T-helper 17 cell (primary cell): ENCODE results near the gene ERF. TPM values are rescaled to one million over a fixed set of nuclear protein-coding genes. Genes with fewer than 3 reads are reported as not detected.

ENCODE experiments used
- ATAC-seq: fragments of 150-1000 bp; cut with Tn5 transposase; 2 replicates; pipeline ENCODE4 v1.10.0; 2021; ENCODE audit warnings: mild to moderate bottlenecking, moderate library complexity
- DNase-seq, 3 donors: peaks; one replicate each; pipeline versions ENCODE4 v3.0.0 to v3.0.0-alpha.2; 2020 to 2021
- H3K9me3 ChIP-seq: one replicate; pipeline ENCODE4 v1.7.0; 2013; ENCODE audit warnings: low read length, mild to moderate bottlenecking; ENCODE audit not compliant: control insufficient read depth, poor library complexity, severe bottlenecking
- H3K27ac Mint-ChIP-seq: one replicate; pipeline ENCODE4 v1.8.0; 2022; ENCODE audit warnings: mild to moderate bottlenecking, moderate library complexity, mixed read lengths
- H3K27me3 Mint-ChIP-seq: one replicate; pipeline ENCODE4 v1.8.0; 2022; ENCODE audit warnings: mixed read lengths
- H3K36me3 Mint-ChIP-seq: one replicate; pipeline ENCODE4 v1.8.0; 2022; ENCODE audit warnings: low read depth, mixed read lengths
- H3K4me1 Mint-ChIP-seq: one replicate; pipeline ENCODE4 v1.8.0; 2022; ENCODE audit warnings: mild to moderate bottlenecking, mixed read lengths
- H3K4me3 Mint-ChIP-seq: one replicate; pipeline ENCODE4 v1.8.0; 2022; ENCODE audit warnings: mild to moderate bottlenecking, moderate library complexity, mixed read lengths
- total RNA-seq, 4 donors: library from RNA in 2 of 4; stranded (reverse) in 2 of 4; gene quantifications; one replicate each; pipeline ENCODE4 v1.2.3 and lab custom pipeline; 2022 to 2026

Gene ERF
- total RNA-seq, 2 donors from 2014 or later: 75.8 to 82.1 TPM

DNA sequence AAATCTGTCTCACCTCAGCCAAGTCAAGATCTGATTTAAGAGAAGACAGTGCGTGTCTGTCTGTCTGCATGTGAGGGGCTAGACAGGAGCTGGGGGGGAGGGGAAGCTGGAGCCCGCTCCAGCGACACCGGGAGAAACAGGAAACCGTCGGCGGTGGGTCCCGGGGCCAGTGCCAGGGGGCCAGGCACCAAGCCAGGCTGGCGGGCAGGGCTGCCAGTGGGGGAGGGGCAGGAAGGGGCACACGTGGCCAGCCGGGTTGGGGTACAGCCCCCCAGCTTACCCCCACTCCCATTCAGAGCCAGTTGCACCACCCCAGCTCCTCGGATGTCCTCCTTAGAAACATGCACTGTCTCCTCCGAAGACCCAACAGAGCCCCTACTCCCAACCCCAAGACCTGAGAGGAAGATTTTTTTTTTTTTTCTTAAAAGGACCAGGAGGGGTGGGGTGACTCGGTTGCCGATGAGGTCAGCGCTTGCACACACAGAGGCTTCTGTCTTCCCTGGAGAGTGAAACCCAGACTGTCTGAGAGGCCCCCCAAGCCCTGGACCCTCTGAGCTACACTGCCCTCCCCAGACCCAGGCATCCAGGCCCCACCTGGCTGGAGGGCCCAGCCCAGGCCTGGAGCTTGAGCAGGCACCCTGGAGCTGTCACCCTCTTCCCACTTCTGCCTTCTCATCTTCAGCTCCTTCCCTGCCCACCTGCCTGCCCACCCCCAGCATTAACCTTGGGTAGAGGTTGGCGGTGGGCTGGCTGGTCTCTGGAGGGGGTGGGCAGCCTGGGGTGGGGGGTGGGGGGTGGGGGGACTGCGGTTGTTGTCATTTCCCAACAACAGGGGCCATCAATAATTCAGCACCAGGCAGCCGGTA lies 4.0 kb downstream of the ERF start:
- Mint-ChIP-seq H3K27ac (peak overlapping the region; percentile 32), H3K36me3 (no peaks in the 10 kb centered on the region), H3K27me3 (no peaks in the 10 kb centered on the region), H3K4me3 (no peak overlapping the region), H3K4me1 (peaks cover 19% of the 10 kb centered on the region)
- DNase-seq: no peak
- H3K9me3 ChIP-seq: no peaks in the 10 kb centered on the region
- ATAC-seq: no peak

DNA sequence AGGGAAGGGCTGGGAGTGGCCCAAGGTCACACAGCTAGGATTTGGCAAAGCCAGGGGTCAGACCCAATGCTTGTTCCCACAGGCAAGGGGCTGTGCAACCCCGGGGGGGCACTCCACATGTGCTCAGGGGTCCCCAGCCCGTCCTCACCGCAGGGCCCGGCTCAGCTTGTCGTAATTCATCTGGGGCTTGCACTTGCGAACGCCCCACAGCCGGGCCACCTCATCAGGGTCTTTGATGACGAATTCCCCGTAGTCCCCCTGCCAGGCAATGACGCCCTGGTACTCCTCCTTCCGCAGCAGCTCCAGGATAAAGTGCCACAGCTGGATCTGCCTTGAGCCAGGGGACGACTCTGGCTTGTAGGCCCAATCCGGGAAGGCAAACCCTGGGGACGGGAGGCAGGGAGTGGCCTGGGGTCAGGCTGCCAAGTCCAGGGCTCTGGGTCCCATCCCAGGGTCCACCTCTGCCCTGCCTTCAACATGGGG lies 4.7 kb downstream of the ERF start:
- DNase-seq (no peak), ATAC-seq (no peak)
- Mint-ChIP-seq H3K27me3 (no peaks in the 10 kb centered on the region), H3K36me3 (no peaks in the 10 kb centered on the region), H3K4me1 (peaks cover 20% of the 10 kb centered on the region), H3K27ac (peak overlapping the region; percentile 32), H3K4me3 (no peak overlapping the region)
- no peaks in the 10 kb centered on the region for H3K9me3 ChIP-seq

DNA sequence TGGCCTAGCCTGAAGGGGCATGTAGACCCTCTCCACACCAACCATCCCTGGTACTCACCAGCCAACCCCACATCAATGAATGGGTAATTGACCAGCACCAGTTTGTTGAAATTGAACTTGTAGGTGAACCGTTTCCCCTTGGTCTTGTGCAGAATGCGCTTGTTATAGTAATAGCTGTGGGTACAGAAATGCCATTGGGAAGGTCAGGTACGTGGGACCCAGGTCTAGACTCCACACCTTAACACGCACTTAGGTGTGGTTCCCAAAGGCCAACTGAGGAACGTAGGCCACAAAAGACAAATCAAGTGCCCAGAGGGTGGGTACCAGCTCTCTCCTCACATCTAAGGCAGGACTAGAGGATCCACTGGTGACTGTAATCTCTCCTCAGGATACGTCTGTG lies 5.2 kb downstream of the ERF start:
- H3K27me3 Mint-ChIP-seq: no peaks in the 10 kb centered on the region
- ATAC-seq: no peak

DNA sequence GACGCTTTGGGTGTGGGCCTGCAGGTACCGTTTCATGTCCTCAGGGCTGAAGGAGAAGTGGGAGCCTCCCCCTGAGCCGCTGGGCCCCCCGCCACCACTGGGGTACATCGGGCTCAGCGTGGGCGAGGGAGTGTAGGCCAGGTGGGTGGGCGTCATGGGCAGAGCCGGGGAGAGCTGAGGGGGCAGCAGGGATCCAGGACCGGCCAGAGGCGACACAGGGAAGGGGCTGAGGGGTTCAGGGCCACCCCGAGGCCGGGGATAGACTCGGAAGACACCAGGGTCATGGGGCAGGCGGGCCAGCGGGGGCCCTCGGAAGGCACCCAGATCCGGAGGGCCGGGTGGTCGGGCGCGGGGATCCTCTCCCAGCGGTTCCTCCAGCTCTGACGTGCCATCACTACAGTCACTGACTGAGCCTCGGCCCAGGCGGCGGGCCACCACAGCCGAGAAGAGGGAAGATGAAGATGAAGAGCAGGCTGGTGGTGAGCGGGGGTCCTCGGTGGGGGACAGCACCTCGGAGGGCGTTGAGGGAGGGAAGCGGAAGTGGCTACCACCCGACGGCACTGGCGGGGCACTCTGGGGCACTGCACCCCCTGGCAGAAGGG lies 5.7 kb downstream of the ERF start:
- no peaks in the 10 kb centered on the region for H3K9me3 ChIP-seq
- ATAC-seq (no peak), DNase-seq (no peak)
- Mint-ChIP-seq H3K4me1 (peaks cover 29% of the 10 kb centered on the region), H3K27ac (peak overlapping the region; percentile 32), H3K4me3 (no peak overlapping the region), H3K27me3 (no peaks in the 10 kb centered on the region), H3K36me3 (no peaks in the 10 kb centered on the region)

More for the DNA sequence above, 5.2 kb downstream of the ERF start:
- Mint-ChIP-seq H3K4me3 (no peak overlapping the region), H3K27ac (peak overlapping the region; percentile 32), H3K4me1 (peaks cover 25% of the 10 kb centered on the region), H3K36me3 (no peaks in the 10 kb centered on the region)
- no peak for DNase-seq
- H3K9me3 ChIP-seq: no peaks in the 10 kb centered on the region

DNA sequence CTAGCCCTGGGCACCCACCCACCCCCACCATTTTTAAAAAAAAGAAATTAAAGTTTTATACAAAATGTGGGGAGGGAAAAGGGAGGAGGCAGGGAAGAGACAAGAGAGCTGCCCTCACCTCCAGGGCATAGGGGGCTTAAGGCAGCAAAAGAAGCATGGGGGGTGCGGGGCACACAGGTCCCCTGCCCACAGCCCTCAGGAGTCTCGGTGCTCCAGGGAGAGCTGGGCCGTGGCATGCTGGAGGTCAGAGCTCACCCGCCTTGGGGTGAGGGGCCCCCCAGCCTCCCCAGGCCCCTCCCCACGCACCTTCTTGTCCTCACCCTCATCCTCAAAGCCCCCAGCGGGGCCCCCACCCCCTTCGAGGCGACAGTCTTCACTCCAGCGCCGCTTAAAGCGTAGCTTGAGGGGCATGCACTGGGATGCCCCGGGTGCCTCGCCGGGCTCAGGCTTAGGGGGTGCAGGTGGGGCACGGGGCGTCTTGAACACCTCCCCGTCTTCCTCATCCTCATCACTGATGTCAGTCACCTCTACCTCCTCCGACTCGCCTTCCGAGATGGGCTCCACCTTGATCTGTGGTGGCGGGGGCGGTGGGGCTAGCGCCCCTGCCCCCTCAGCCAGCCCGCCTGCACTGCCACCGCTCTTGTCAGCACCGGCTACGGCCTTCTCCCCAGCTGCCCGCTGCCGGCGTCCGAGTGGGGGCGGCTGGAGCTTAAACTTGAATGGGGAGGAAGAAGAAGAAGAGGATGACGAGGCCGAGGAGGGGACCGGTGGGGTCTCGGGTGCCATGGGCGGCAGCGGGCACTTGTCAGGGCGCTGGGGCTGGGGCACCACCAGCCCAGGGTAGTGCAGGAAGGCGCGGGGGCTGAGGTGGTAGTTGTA lies 6.4 kb downstream of the ERF start:
- H3K27me3 Mint-ChIP-seq: no peaks in the 10 kb centered on the region
- H3K36me3 Mint-ChIP-seq: no peaks in the 10 kb centered on the region
- H3K9me3 ChIP-seq: no peaks in the 10 kb centered on the region
- no peak overlapping the region for H3K27ac Mint-ChIP-seq
- DNase-seq: no peak
- peaks cover 30% of the 10 kb centered on the region for H3K4me1 Mint-ChIP-seq
- H3K4me3 Mint-ChIP-seq: no peak overlapping the region
- ATAC-seq: no peak

DNA sequence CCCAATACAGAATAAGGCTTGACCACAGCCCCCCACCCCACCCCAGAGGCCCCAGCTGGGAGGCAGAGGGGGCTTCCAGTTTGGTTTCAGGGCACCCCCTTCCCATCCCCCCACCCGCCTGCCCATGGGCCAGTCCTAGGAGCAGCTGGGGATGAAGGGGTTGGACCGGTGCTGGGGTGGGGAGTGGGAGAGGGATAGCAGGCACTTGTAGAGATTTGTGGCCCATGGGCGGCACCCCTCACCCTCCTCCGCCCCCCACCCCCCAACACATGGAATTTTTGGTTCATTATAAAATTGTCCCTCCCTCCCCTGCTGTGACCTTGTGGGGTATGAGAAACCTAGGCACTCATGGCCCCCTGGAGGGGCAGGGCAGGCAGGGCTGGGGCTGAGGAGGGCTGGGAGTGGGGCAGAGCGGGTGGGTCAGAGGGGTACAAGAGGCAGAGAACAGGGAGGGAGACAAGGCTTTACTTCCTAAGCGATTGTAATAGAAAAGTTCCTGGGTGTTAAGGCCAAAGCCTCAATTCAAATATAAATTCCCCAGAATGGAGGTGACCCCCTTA lies 7.2 kb downstream of the ERF start:
- no peak overlapping the region for H3K4me3 Mint-ChIP-seq
- DNase-seq: no peak
- H3K4me1 Mint-ChIP-seq: peaks cover 31% of the 10 kb centered on the region
- H3K27me3 Mint-ChIP-seq: no peaks in the 10 kb centered on the region
- no peak for ATAC-seq
- no peak overlapping the region for H3K27ac Mint-ChIP-seq
- no peaks in the 10 kb centered on the region for H3K9me3 ChIP-seq
- no peaks in the 10 kb centered on the region for H3K36me3 Mint-ChIP-seq

DNA sequence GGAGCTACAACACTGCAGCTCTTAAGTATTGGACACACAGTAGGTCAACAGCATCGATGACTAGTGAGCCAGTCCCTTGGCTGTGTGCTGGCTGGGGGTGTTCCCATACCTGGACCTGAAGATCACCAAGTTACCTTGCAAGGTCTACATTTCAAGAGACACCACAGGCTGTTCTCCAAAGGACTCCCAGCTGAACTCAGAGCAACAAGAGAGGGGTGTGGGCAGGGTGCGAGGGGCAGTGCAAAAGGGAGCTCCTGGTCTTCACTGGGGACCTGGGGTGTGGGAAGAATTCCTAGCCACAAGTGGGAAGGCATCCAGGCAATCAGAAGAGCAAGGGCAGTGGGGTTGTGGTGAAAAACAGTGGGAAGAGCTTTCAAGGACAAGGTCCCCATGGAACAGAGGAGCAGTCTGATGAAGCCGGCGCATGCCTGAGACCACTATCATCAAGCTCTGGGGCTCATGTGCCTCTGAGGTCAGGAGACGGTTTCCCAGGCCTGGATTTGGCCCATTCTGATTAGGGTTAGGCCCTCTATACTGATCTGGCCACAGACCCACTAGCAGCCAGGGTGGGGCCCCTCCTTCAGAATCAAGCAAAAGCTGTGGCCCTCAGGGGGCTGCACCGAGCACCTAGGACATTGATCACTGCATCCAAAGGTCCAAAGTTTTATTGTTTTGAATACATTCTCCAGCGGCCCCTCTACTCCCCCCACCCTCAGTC lies 7.8 kb downstream of the ERF start:
- Mint-ChIP-seq H3K27ac (peak overlapping the region; percentile 90), H3K4me1 (peaks cover 31% of the 10 kb centered on the region), H3K4me3 (no peak overlapping the region), H3K36me3 (no peaks in the 10 kb centered on the region), H3K27me3 (no peaks in the 10 kb centered on the region)
- DNase-seq: no peak
- H3K9me3 ChIP-seq: no peaks in the 10 kb centered on the region
- no peak for ATAC-seq

DNA sequence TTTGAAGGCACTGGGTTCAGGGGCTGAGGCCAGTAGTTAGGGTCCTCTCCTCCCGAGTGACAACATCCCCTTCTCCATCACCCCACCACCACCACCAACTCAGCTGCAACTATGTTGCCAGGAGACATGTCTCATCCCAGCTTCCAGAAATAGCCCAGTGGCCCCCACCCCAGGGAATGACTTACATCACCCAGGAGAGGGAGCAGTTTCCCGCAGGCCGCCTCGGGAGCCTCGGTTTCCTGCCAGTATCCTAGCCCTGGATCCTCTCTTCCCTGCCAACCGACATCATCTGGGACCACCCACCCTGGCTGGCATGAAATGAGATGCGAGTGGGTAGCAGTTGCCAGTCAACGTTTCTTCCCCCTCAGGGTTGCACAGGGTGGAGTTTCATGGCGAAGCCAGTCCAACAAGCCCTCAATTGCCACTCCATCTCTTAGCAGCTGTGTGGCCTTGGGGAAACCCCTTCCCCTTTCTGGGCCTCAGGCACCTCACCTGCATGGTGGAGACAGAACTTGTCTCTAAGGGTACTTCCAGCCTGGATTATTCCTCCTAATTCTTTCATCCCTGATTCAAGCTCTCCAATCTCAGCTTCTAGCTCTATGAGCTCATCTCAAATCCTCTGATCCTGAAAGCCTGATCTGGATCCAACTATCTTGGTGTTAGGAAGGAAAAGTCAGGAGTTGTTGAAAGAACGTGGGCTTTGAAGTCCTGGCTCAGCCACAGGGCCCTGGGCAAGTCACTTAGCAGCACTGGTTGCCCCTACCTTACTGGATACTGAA lies 8.6 kb downstream of the ERF start:
- no peak for ATAC-seq
- Mint-ChIP-seq H3K36me3 (no peaks in the 10 kb centered on the region), H3K4me1 (peaks cover 31% of the 10 kb centered on the region), H3K27me3 (no peaks in the 10 kb centered on the region), H3K4me3 (no peak overlapping the region), H3K27ac (peak overlapping the region; percentile 90)
- no peak for DNase-seq
- no peaks in the 10 kb centered on the region for H3K9me3 ChIP-seq

DNA sequence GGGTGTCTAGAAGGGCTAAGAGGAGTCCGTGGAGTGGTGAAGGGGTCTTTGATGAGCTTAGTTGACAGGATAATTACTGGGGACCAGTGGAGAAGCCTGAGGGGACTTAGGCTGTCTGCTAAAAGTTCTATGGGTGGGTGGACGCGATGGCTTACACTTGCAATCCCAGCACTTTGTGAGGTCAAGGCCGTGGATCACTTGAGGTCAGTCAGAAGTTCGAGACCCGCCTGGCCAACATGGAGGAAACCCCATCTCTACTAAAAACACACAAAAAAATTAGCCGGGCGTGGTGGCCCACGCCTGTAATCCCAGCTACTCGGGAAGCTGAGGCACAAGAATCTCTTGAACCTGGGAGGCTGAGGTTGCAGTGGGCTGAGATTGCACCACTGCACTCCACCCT lies 9.7 kb downstream of the ERF start:
- H3K4me1 Mint-ChIP-seq: peaks cover 35% of the 10 kb centered on the region
- H3K36me3 Mint-ChIP-seq: no peaks in the 10 kb centered on the region
- DNase-seq (no peak), ATAC-seq (no peak)
- peak overlapping the region; percentile 96 for H3K4me3 Mint-ChIP-seq
- H3K27me3 Mint-ChIP-seq: no peaks in the 10 kb centered on the region
- peak overlapping the region; percentile 90 for H3K27ac Mint-ChIP-seq
- no peaks in the 10 kb centered on the region for H3K9me3 ChIP-seq

DNA sequence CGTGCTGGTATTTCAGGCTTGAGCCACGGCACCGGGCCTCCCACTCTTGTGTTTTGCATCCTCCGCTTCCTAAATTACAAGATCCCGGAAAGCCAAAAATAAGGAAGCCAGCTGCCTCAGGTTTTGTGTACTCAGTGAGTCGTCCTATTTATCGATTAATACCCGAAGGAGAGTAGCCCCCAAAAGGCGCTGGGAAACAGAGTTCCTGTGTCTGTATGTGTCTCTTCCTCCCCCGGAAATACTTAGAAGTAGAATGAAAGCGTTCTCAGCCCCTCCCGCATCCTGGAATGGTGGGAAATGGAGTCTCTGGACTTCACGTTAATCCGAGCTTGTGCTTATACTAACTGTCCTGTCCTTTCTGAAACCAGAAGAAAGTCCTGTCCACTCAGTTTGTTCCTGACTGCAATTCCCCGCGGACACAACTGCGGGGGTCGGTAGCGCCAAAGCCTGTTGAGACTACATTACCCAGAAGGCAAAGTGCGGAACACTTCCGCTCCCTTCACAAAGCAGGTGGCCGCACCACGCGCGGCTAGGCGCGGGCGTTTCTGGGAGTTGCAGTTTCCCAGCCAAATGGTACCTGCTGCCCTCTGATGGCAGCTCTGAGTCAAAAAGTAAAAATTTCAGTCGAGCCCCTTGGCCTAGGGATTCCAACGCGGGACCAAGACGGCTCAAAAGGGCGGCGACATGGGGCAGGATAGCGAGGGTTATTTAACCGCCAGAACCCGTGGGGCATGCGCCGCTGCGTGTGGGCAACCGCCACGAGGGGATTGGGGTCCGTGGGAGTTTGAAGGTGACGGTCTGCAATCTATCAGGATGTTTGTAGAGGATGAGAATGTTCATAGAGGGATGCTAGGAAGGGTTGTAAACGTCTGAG lies 10.3 kb downstream of the ERF start:
- no peaks in the 10 kb centered on the region for H3K9me3 ChIP-seq
- ATAC-seq (peak; percentile 44), DNase-seq (peak; percentile 78 to 83 (median 81))
- peak overlapping the region; percentile 96 for H3K4me3 Mint-ChIP-seq
- H3K36me3 Mint-ChIP-seq: no peaks in the 10 kb centered on the region
- peaks cover 41% of the 10 kb centered on the region for H3K4me1 Mint-ChIP-seq
- no peaks in the 10 kb centered on the region for H3K27me3 Mint-ChIP-seq
- H3K27ac Mint-ChIP-seq: peak overlapping the region; percentile 90
